IMR-90 (cell line): ENCODE data around the gene TRMT1. TPM values are rescaled to one million over a fixed set of nuclear protein-coding genes. Genes with fewer than 3 reads are reported as not detected.
A peak's percentile ranks its signal among the peaks of the same experiment; 100 is the strongest.

ENCODE experiments used
- ATAC-seq: fragments of 200-7000 bp; cut with Tn5 transposase; 2 replicates; pipeline ENCODE4 v1.9.1; 2020; ENCODE audit warnings: low read depth, mild to moderate bottlenecking, moderate library complexity
- BruUV-seq: library from RNA; stranded (reverse); fragments of 400-500 nt; replicated peaks from 2 replicates; lab custom pipeline; 2021; lab: Mats Ljungman, UMichigan
- CTCF ChIA-PET: fragments of 300-600 bp; formaldehyde crosslinking; extraction: SDS; loops from one replicate; lab custom pipeline; 2021; ENCODE audit warnings: antibody characterized with exemption; lab: Yijun Ruan, JAX
- POLR2A ChIA-PET: fragments of 300-600 bp; sonication (Branson Sonifier 250); formaldehyde crosslinking; loops from one replicate; lab custom pipeline; 2022; ENCODE audit warnings: antibody characterized with exemption; ENCODE audit not compliant: unreplicated experiment; lab: Charles Lee
- DNase-seq: peaks from one replicate; pipeline ENCODE4 v3.0.0; 2013
- H2AFZ ChIP-seq: replicated peaks from 2 replicates; pipeline ENCODE3; 2013; ENCODE audit warnings: low read length, mild to moderate bottlenecking; ENCODE audit not compliant: poor library complexity
- H2AK5ac ChIP-seq: 2 replicates; pipeline ENCODE4 v1.6.1; 2013; ENCODE audit warnings: low read depth, low read length, inconsistent platforms
- H2AK9ac ChIP-seq: replicated peaks from 2 replicates; pipeline ENCODE3; 2013; ENCODE audit warnings: mild to moderate bottlenecking, low read depth, low read length, moderate library complexity; ENCODE audit not compliant: poor library complexity
- H2BK120ac ChIP-seq: 2 replicates; pipeline ENCODE4 v1.6.1; 2013; ENCODE audit warnings: low read depth, low read length, inconsistent platforms
- H2BK15ac ChIP-seq: 3 replicates; pipeline ENCODE4 v1.6.1; 2013; ENCODE audit warnings: low read depth, low read length, inconsistent platforms
- H2BK20ac ChIP-seq: 2 replicates; pipeline ENCODE4 v1.6.1; 2013; ENCODE audit warnings: low read depth, mild to moderate bottlenecking, inconsistent platforms, low read length, moderate library complexity
- H2BK5ac ChIP-seq: 2 replicates; pipeline ENCODE4 v1.6.1; 2013; ENCODE audit warnings: mild to moderate bottlenecking, low read depth, low read length, inconsistent platforms; ENCODE audit not compliant: poor library complexity, severe bottlenecking
- H3K14ac ChIP-seq: replicated peaks from 2 replicates; pipeline ENCODE4 v1.6.1; 2013; ENCODE audit warnings: low read depth, low read length, inconsistent platforms
- H3K18ac ChIP-seq: 2 replicates; pipeline ENCODE4 v1.6.1; 2013; ENCODE audit warnings: low read depth, low read length, control low read depth
- H3K23ac ChIP-seq: 2 replicates; pipeline ENCODE4 v1.6.1; 2013; ENCODE audit warnings: low read depth, low read length, inconsistent platforms
- H3K27ac ChIP-seq: 2 replicates; pipeline ENCODE4 v1.5.1; 2013; ENCODE audit warnings: mild to moderate bottlenecking, control low read depth, low read length; ENCODE audit not compliant: insufficient read depth
- H3K27me3 ChIP-seq: 2 replicates; pipeline ENCODE4 v1.6.1; 2013; ENCODE audit warnings: low read length; ENCODE audit not compliant: control insufficient read depth, insufficient read depth
- H3K36me3 ChIP-seq: 2 replicates; pipeline ENCODE4 v1.6.1; 2013; ENCODE audit warnings: low read length, mixed read lengths; ENCODE audit not compliant: control insufficient read depth, insufficient read depth
- H3K4ac ChIP-seq: 2 replicates; pipeline ENCODE4 v1.6.1; 2013; ENCODE audit warnings: low read depth, low read length, inconsistent platforms
- H3K4me1 ChIP-seq: 2 replicates; pipeline ENCODE4 v1.6.1; 2013; ENCODE audit warnings: low read length, mixed read lengths; ENCODE audit not compliant: control insufficient read depth, insufficient read depth
- H3K4me2 ChIP-seq: 2 replicates; pipeline ENCODE4 v1.6.1; 2013; ENCODE audit warnings: low read depth, mild to moderate bottlenecking, control low read depth, low read length, moderate library complexity
- H3K4me3 ChIP-seq: 2 replicates; pipeline ENCODE4 v1.5.1; 2013; ENCODE audit warnings: low read depth, mild to moderate bottlenecking, control low read depth, low read length, moderate library complexity; ENCODE audit not compliant: insufficient read depth
- H3K56ac ChIP-seq: 2 replicates; pipeline ENCODE4 v1.6.1; 2013; ENCODE audit warnings: low read length, inconsistent platforms; ENCODE audit not compliant: insufficient read depth; ENCODE audit errors: extremely low read depth
- H3K79me1 ChIP-seq, 2 experiments: 2 replicates each; pipeline ENCODE4 v1.6.1; 2013; ENCODE audit warnings: low read length in 2 of 2, inconsistent platforms in 1 of 2, low read depth in 1 of 2
- H3K9ac ChIP-seq: 2 replicates; pipeline ENCODE4 v1.6.1; 2013; ENCODE audit warnings: low read depth, low read length, control low read depth
- H3K9me1 ChIP-seq: 2 replicates; pipeline ENCODE4 v1.6.1; 2013; ENCODE audit warnings: low read length, inconsistent platforms; ENCODE audit not compliant: insufficient read depth
- H3K9me3 ChIP-seq: 2 replicates; pipeline ENCODE4 v1.6.1; 2013; ENCODE audit warnings: low read length; ENCODE audit not compliant: control insufficient read depth, insufficient read depth
- H4K20me1 ChIP-seq: 2 replicates; pipeline ENCODE4 v1.6.1; 2013; ENCODE audit warnings: low read length, inconsistent platforms; ENCODE audit not compliant: insufficient read depth
- H4K5ac ChIP-seq: 2 replicates; pipeline ENCODE4 v1.6.1; 2013; ENCODE audit warnings: mild to moderate bottlenecking, low read depth, low read length, control low read depth
- H4K8ac ChIP-seq, 2 experiments: 2 replicates each; pipeline ENCODE4 v1.6.1; 2013; ENCODE audit warnings: low read depth in 2 of 2, low read length in 2 of 2, control low read depth in 1 of 2, inconsistent platforms in 1 of 2
- H4K91ac ChIP-seq: 2 replicates; pipeline ENCODE4 v1.6.1; 2013; ENCODE audit warnings: low read depth, low read length, inconsistent platforms; ENCODE audit not compliant: insufficient read depth
- MAZ ChIP-seq: IDR thresholded peaks from 2 replicates; pipeline ENCODE4 v1.6.1; 2012; ENCODE audit warnings: low read depth, mild to moderate bottlenecking, low read length, improper control_type of control experiment, moderate library complexity, borderline replicate concordance
- WGBS, 2 experiments: methylation state at CpG; one replicate each; pipeline versions ENCODE4 v1.1.5 to v1.1.7; 2013; ENCODE audit warnings: missing lambda C conversion rate in 2 of 2; ENCODE audit not compliant: insufficient read length in 1 of 2; ENCODE audit errors: extremely low coverage in 2 of 2; 5-methylcytosine and 5-hydroxymethylcytosine counted together
- dilution Hi-C: fragments of 300-500 bp; cut with HindIII; formaldehyde crosslinking; loops from one replicate; pipeline ENCODE4 v1.14.3; 2018; ENCODE audit warnings: low sequenced_read_pairs; ENCODE audit not compliant: unreplicated experiment
- in situ Hi-C: fragments of 300-500 bp; cut with MboI; formaldehyde crosslinking; loops from 3 replicates; pipeline ENCODE4 v1.14.3; 2019; ENCODE audit warnings: low sequenced_read_pairs, inconsistent platforms, mixed read lengths
- intact Hi-C: fragments of 100-400 bp; cut with micrococcal nuclease; formaldehyde crosslinking; loops from 2 replicates; pipeline ENCODE4 v1.10.0; 2022
- polyA plus RNA-seq, 3 experiments: library from polyadenylated mRNA; depleted of rRNA; stranded (reverse); fragments of >200 nt; gene quantifications; 2 replicates each; pipeline ENCODE4 v1.2.3, GENCODE V29; 2012; ENCODE audit warnings: low replicate concordance in 1 of 3
- total RNA-seq: library from RNA; depleted of rRNA; stranded (reverse); fragments of >200 nt; gene quantifications from 2 replicates; pipeline ENCODE4 v1.2.3, GENCODE V29; 2012

Gene TRMT1
- total and polyA plus RNA-seq, 2 of the 4 experiments (the other 2 are of a cell fraction): 28.3 to 56.0 TPM

- Histone ChIP-seq H2BK20ac (no peak overlapping the region), H3K4me2 (no peak overlapping the region), H2BK5ac (no peak overlapping the region), H3K27me3 (no peaks in the 10 kb centered on the region), H3K9me1 (0 out of 2 replicates have a peak, but pooled peaks cover 4% of the 10 kb centered on the region), H2AK5ac (no peak overlapping the region), H4K20me1 (no peaks in the 10 kb centered on the region; the same call in 1 of the 2 replicates), H3K4me3 (no peak overlapping the region), H4K91ac (no peak overlapping the region), H2BK15ac (no peak overlapping the region), H2AFZ (peak overlapping the region; percentile 70), H3K4me1 (peaks cover 10% of the 10 kb centered on the region), H3K23ac (no peak overlapping the region), H2BK120ac (no peak overlapping the region), H3K27ac (no peak overlapping the region), H3K56ac (no peak overlapping the region), H4K8ac (no peak overlapping the region), H4K5ac (no peak overlapping the region), H3K9ac (no peak overlapping the region), H3K18ac (no peak overlapping the region), H3K14ac (no peak overlapping the region), H3K36me3 (peaks cover 24% of the 10 kb centered on the region), H3K9me3 (no peaks in the 10 kb centered on the region), H3K4ac (no peak overlapping the region), H2AK9ac (peak overlapping the region; percentile 24), H3K79me1 (peaks cover 0 to 14% of the 10 kb centered on the region in 2 experiments; a peak in 1 of 4 replicates)
- DNase-seq: no peak
- POLR2A ChIA-PET: no interaction called here
- intact Hi-C loops (no loop called here), in situ Hi-C loops (no loop called here), dilution Hi-C loops (no loop called here)
- CTCF ChIA-PET: interaction anchor here (0.9 kb wide), 1 partner anchor 11 kb away, joined by 3 read pairs; no protein-coding TSS in a partner anchor
- no CpG with 5 or more reads among the region's 29 CpGs for WGBS, 2 experiments
- no peak for ATAC-seq
- BruUV-seq: no TSS peak
- TF ChIP-seq MAZ: no peak
Measured at GRCh38 chr19:13104848-13105711, 11.5 kb downstream of the TRMT1 start.
